ENCODE data around the gene PSMD1.
"Not testable (repeated sequence)": the region's sequence is repeated elsewhere in the genome, so short reads cannot be mapped to it uniquely, and the experiment has no call there.

The PSMD1 gene

GRCh38 chr2:231117922-231118613 is 61.4 kb downstream of the PSMD1 start:
- DNase-seq (ENCODE audit: low read depth), result no peak

GRCh38 chr2:231118614-231118942 is 61.9 kb downstream of the PSMD1 start:
- DNase-seq (ENCODE audit: low read depth), result no peak

GRCh38 chr2:231123362-231123898 is 66.8 kb downstream of the PSMD1 start:
- DNase-seq (ENCODE audit: low read depth), result no peak

- no peak for DNase-seq (ENCODE audit: low read depth)
Measured at GRCh38 chr2:231124838-231125568, 68.3 kb downstream of the PSMD1 start, which contains the start of gene HTR2B. HTR2B (minus strand) TSS chr2:231125042; CDS start chr2:231123764, 1,278 bp downstream.

- no peak for DNase-seq (ENCODE audit: low read depth)
Measured at GRCh38 chr2:231126123-231126522, 69.5 kb downstream of the PSMD1 start.

- no peak for DNase-seq (ENCODE audit: low read depth)
Measured at GRCh38 chr2:231127480-231127879, 70.8 kb downstream of the PSMD1 start.

- DNase-seq (ENCODE audit: low read depth), result no peak
Measured at GRCh38 chr2:231127936-231128335, 71.3 kb downstream of the PSMD1 start.

- no peak for DNase-seq (ENCODE audit: low read depth)
Measured at GRCh38 chr2:231128541-231128940, 71.9 kb downstream of the PSMD1 start.

- no peak for DNase-seq (ENCODE audit: low read depth)
Measured at GRCh38 chr2:231129216-231129615, 72.5 kb downstream of the PSMD1 start.

GRCh38 chr2:231130336-231131056 is 73.8 kb downstream of the PSMD1 start:
- no peak for DNase-seq (ENCODE audit: low read depth)

- no peak for DNase-seq (ENCODE audit: low read depth)
Measured at GRCh38 chr2:231132129-231132528, 75.5 kb downstream of the PSMD1 start.

GRCh38 chr2:231133365-231134099 is 76.9 kb downstream of the PSMD1 start:
- DNase-seq (ENCODE audit: low read depth), result no peak

- DNase-seq (ENCODE audit: low read depth), result no peak
Measured at GRCh38 chr2:231134910-231135655, 78.4 kb downstream of the PSMD1 start.

- DNase-seq (ENCODE audit: low read depth), result no peak
Measured at GRCh38 chr2:231138699-231139098, 82.0 kb downstream of the PSMD1 start.

GRCh38 chr2:231139796-231140195 is 83.1 kb downstream of the PSMD1 start:
- no peak for DNase-seq (ENCODE audit: low read depth)

GRCh38 chr2:231140808-231141207 is 84.1 kb downstream of the PSMD1 start:
- not testable (repeated sequence) for DNase-seq (ENCODE audit: low read depth)

- no peak for DNase-seq (ENCODE audit: low read depth)
Measured at GRCh38 chr2:231144896-231145295, 88.2 kb downstream of the PSMD1 start.

GRCh38 chr2:231146665-231147064 is 90.0 kb downstream of the PSMD1 start:
- DNase-seq (ENCODE audit: low read depth), result no peak

- no peak for DNase-seq (ENCODE audit: low read depth)
Measured at GRCh38 chr2:231152800-231153557, 96.3 kb downstream of the PSMD1 start.

- DNase-seq (ENCODE audit: low read depth), result no peak
Measured at GRCh38 chr2:231159306-231159705, 102.6 kb downstream of the PSMD1 start.

- no peak for DNase-seq (ENCODE audit: low read depth)
Measured at GRCh38 chr2:231160701-231161100, 104.0 kb downstream of the PSMD1 start.

All from activated T-cell treated with anti-CD3 and anti-CD28 coated beads for 1 hour (primary cell).